NCI-H2227 treated with DMSO at 0.1 percent for 48 hours (cell line): ENCODE measurements around the gene CDKN2B-AS1.
A peak's percentile ranks its signal among the peaks of the same experiment; 100 is the strongest.

Source experiments
- DNase-seq: peaks from one replicate; lab custom pipeline; 2025; lab: John Stamatoyannopoulos, UW

Gene CDKN2B-AS1

GRCh38 chr9:22005702-22006606, 11.4 kb downstream of the CDKN2B-AS1 start:
- DNase-seq = no peak

GRCh38 chr9:22008384-22008716, 13.8 kb downstream of the CDKN2B-AS1 start:
- no peak for DNase-seq

GRCh38 chr9:22008717-22009505, 14.3 kb downstream of the CDKN2B-AS1 start, which contains the start of gene CDKN2B:
Gene CDKN2B (minus strand): TSS chr9:22009305. CDS start chr9:22008953, 352 bp downstream.
- peak; percentile 97 for DNase-seq

GRCh38 chr9:22009506-22009867, 14.9 kb downstream of the CDKN2B-AS1 start:
- no peak for DNase-seq

- DNase-seq = no peak
Measured at GRCh38 chr9:22010866-22011625, 16.5 kb downstream of the CDKN2B-AS1 start.

GRCh38 chr9:22022396-22022795, 27.8 kb downstream of the CDKN2B-AS1 start:
- no peak for DNase-seq

- no peak for DNase-seq
Measured at GRCh38 chr9:22026696-22027095, 32.1 kb downstream of the CDKN2B-AS1 start.

GRCh38 chr9:22028394-22028793, 33.8 kb downstream of the CDKN2B-AS1 start:
- DNase-seq = no peak

- DNase-seq = no peak
Measured at GRCh38 chr9:22029231-22029630, 34.6 kb downstream of the CDKN2B-AS1 start.

GRCh38 chr9:22030101-22030598, 35.6 kb downstream of the CDKN2B-AS1 start:
- DNase-seq = no peak

GRCh38 chr9:22031655-22032411, 37.2 kb downstream of the CDKN2B-AS1 start:
- DNase-seq = no peak

- no peak for DNase-seq
Measured at GRCh38 chr9:22033012-22033630, 38.5 kb downstream of the CDKN2B-AS1 start.

- DNase-seq = no peak
Measured at GRCh38 chr9:22035591-22036011, 41.0 kb downstream of the CDKN2B-AS1 start.

- DNase-seq = no peak
Measured at GRCh38 chr9:22036866-22037626, 42.5 kb downstream of the CDKN2B-AS1 start.

GRCh38 chr9:22037954-22038690, 43.5 kb downstream of the CDKN2B-AS1 start:
- no peak for DNase-seq

GRCh38 chr9:22039258-22039657, 44.7 kb downstream of the CDKN2B-AS1 start:
- no peak for DNase-seq

GRCh38 chr9:22040760-22041159, 46.2 kb downstream of the CDKN2B-AS1 start:
- no peak for DNase-seq

GRCh38 chr9:22041344-22041743, 46.8 kb downstream of the CDKN2B-AS1 start:
- DNase-seq = no peak

GRCh38 chr9:22041775-22042174, 47.2 kb downstream of the CDKN2B-AS1 start:
- DNase-seq = no peak
